ENCODE results near the gene ANKRD22. TPM values are rescaled to one million over a fixed set of nuclear protein-coding genes. Genes with fewer than 3 reads are reported as not detected.

ANKRD22 gene
- total RNA-seq, 1 donor from 2014 or later: 2.9 TPM

DNA sequence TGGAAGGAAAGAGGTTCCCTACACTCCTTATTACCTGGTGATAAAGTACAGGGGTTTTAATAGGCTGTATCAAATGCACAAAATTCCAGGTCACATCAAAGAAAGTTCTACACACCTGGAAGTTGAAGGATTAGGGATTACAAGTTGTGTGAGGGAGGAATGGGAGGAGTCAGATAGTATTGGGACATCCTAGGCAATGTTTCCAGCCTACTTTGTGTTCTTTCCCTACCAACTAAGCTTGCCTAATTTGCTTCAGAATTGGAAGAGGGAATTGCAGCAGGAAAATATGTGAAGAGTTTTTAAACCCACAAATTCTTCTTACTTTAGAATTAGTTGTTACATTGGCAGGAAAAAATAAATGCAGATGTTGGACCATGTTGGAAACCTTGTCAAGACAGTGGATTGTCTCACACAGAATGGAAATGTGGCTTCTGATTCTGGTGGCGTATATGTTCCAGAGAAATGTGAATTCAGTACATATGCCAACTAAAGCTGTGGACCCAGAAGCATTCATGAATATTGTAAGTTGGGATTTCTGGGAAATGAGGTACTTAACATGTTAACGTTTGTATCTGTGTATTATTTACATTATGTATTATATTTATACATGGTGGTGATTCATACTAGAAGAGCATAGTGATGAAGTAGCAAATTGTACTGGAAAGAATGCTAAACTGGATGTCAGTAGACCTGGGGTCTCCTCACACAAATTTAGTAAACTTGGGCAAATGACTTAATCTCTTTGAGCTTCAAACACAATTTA, 48.9 kb downstream of the ANKRD22 start, which contains the start of gene LIPM:
TSS of gene LIPM (plus strand) at position 208 of the 763 bp plus-strand sequence. CDS start at position 375, 167 bp downstream.
- Mint-ChIP-seq H3K4me3 (no peak within 1 kb of the TSS), H3K4me1 (ENCODE audit: unreplicated experiment) (no peaks in the 10 kb centered on the region), H3K27me3 (no peaks in the 10 kb centered on the region), H3K9me3 (no peaks in the 10 kb centered on the region), H3K36me3 (no peaks in the 10 kb centered on the region), H3K27ac (peak within 1 kb of the TSS; percentile 71)
- no peak for DNase-seq (ENCODE audit: extremely low spot score, unreplicated experiment)
- TF ChIP-seq, protein P1, sequence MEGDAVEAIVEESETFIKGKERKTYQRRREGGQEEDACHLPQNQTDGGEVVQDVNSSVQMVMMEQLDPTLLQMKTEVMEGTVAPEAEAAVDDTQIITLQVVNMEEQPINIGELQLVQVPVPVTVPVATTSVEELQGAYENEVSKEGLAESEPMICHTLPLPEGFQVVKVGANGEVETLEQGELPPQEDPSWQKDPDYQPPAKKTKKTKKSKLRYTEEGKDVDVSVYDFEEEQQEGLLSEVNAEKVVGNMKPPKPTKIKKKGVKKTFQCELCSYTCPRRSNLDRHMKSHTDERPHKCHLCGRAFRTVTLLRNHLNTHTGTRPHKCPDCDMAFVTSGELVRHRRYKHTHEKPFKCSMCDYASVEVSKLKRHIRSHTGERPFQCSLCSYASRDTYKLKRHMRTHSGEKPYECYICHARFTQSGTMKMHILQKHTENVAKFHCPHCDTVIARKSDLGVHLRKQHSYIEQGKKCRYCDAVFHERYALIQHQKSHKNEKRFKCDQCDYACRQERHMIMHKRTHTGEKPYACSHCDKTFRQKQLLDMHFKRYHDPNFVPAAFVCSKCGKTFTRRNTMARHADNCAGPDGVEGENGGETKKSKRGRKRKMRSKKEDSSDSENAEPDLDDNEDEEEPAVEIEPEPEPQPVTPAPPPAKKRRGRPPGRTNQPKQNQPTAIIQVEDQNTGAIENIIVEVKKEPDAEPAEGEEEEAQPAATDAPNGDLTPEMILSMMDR (conservative IDR thresholded peaks at IDR 0.05): no peak

DNA sequence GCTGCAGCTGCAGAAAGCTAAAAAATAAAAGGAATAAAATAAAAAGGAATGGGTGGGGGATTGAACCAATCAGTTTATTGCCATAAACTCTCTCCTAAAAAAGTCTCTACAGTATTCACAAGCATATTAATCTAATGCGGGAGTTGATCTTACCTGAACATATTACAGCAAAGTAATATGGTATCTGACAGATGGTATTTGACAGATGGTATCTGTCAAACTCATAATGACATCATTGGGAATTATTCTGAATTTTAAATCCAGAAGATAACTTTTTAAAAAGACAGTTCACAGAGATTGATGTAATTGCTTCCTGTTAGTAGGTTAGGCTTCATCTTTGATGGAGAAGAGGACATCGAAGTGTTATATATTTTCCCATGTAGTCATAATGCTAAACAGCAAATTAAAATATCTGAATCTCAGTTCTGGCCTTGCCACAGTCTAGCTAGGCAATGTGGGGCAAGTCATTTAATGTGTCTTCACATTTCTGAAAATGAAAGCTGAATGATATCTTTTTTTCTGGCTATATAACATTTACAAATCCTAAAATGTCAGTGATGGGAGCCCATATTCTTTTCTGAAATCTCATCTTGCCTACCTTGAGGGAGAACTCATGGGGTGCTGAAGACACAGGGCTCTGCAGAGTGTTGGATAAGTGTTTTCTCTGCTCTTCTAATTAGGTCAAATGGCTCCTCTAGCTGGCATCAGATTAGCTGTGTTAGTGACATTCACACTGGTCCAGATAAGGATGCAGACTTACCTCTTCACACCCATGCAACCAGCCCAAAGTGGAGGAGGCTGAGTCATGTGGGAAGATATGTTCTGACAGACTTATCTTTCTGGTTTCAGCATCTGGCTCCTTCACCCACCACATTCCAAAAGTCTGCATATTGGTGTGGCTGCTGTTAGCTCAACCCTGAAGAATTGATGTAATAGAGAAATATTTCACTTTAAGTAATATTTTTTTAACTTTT, 51.2 kb downstream of the ANKRD22 start:
- Mint-ChIP-seq H3K9me3 (no peaks in the 10 kb centered on the region), H3K4me3 (no peak overlapping the region), H3K4me1 (ENCODE audit: unreplicated experiment) (no peaks in the 10 kb centered on the region), H3K36me3 (no peaks in the 10 kb centered on the region), H3K27ac (no peak overlapping the region), H3K27me3 (no peaks in the 10 kb centered on the region)
- TF ChIP-seq, protein P1 (conservative IDR thresholded peaks at IDR 0.05): no peak
- DNase-seq (ENCODE audit: extremely low spot score, unreplicated experiment): no peak

DNA sequence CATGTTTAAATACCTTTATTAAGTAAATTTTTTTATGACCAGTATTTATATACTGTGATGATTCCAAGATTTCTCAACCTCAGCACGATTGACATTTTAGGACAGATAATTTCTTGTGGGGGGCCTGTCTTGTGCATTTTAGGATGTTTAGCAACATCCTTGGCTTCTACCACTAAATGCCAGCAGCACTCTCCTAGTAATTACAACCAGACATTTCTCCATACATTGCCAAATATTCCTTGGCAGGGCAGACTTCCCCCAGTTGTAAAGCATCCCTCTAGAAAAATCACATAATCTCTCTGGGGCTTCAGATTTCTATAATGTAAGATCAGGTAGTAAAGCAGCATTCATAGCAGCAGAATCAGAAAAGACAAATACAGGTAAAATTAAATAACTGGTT, 56.9 kb downstream of the ANKRD22 start:
- Mint-ChIP-seq H3K9me3 (no peaks in the 10 kb centered on the region), H3K27ac (no peak overlapping the region), H3K4me1 (ENCODE audit: unreplicated experiment) (no peaks in the 10 kb centered on the region), H3K27me3 (no peaks in the 10 kb centered on the region), H3K4me3 (no peak overlapping the region), H3K36me3 (no peaks in the 10 kb centered on the region)
- DNase-seq (ENCODE audit: extremely low spot score, unreplicated experiment): no peak
- TF ChIP-seq, protein P1 (conservative IDR thresholded peaks at IDR 0.05): no peak

DNA sequence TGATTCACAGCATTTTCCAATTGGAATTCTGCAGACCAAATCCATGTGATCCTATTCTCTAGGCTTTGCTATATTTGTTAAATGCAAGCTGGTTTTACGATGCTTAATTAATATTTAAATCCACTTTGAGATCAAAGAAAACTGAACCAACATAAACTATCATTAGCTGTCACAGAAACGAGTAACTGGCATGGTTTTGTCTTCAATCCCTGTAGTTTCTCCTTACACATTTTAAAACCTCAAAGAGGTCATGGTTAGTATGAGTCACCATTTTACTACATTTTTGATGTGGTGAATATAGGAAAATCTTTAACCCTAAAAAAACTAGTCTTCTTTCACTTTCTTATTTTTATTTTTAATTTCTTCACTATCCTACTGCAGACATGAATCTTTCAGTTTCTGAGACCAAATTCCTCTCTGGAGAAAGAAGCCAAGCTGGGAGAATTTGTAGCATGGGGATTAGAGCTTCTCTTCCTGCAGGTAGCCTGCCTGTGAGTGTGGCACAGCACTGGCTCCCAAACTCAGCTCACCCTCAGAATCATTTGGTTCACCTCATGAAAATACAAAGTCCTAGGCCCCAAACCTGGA, 57.8 kb downstream of the ANKRD22 start:
- no peaks in the 10 kb centered on the region for H3K27me3 Mint-ChIP-seq
- H3K4me3 Mint-ChIP-seq: no peak overlapping the region
- H3K36me3 Mint-ChIP-seq: no peaks in the 10 kb centered on the region
- no peak for DNase-seq (ENCODE audit: extremely low spot score, unreplicated experiment)
- TF ChIP-seq, protein P1 (conservative IDR thresholded peaks at IDR 0.05): no peak
- H3K9me3 Mint-ChIP-seq: no peaks in the 10 kb centered on the region
- peaks cover 7% of the 10 kb centered on the region for H3K4me1 Mint-ChIP-seq (ENCODE audit: unreplicated experiment)
- H3K27ac Mint-ChIP-seq: no peak overlapping the region

DNA sequence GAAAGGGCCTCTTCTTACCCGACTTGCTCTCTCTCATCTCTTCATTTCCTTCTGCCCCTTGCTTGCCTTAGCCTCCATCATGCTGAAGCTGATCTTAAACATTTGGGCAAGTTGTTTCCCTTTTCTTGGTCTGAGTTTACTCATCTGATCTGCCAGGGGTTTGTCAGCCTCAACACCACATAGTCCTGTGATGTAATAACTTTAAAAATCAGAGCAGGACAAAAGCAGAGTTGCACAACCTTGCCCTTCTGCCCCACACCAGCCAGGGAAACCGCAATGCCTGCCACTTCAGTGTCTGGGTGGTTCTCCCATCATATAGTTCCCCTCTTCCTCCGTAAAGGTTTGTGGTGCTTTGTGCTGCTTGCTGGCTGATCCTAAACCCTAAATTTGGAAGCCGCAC, 59.0 kb downstream of the ANKRD22 start:
- TF ChIP-seq, protein P1 (conservative IDR thresholded peaks at IDR 0.05): no peak
- Mint-ChIP-seq H3K9me3 (no peaks in the 10 kb centered on the region), H3K27ac (no peak overlapping the region)

More for the DNA sequence above, 59.0 kb downstream of the ANKRD22 start:
- no peak for DNase-seq (ENCODE audit: extremely low spot score, unreplicated experiment)
- Mint-ChIP-seq H3K36me3 (no peaks in the 10 kb centered on the region), H3K4me1 (ENCODE audit: unreplicated experiment) (peaks cover 8% of the 10 kb centered on the region), H3K4me3 (no peak overlapping the region), H3K27me3 (no peaks in the 10 kb centered on the region)

Data from type B pancreatic cell (in vitro differentiated cells).